Endometrial microvascular endothelial cells (primary cell): ENCODE data around the gene BAZ2B. TPM values are rescaled to one million over a fixed set of nuclear protein-coding genes. Genes with fewer than 3 reads are reported as not detected.

Experiments used
- in situ Hi-C: cut with HindIII; loops from 2 replicates; pipeline ENCODE4 v1.10.0; 2017; ENCODE audit warnings: low sequenced_read_pairs, low pct_unique_long_range_greater_than_20kb; ENCODE audit errors: inconsistent ontology term
- total RNA-seq: library from RNA; depleted of rRNA; stranded (reverse); fragments of >200 nt; gene quantifications from one replicate; pipeline ENCODE4 v1.2.3, GENCODE V29; 2015; ENCODE audit errors: inconsistent ontology term

Gene BAZ2B
- total RNA-seq, 1 donor from 2014 or later = 18.6 TPM

DNA sequence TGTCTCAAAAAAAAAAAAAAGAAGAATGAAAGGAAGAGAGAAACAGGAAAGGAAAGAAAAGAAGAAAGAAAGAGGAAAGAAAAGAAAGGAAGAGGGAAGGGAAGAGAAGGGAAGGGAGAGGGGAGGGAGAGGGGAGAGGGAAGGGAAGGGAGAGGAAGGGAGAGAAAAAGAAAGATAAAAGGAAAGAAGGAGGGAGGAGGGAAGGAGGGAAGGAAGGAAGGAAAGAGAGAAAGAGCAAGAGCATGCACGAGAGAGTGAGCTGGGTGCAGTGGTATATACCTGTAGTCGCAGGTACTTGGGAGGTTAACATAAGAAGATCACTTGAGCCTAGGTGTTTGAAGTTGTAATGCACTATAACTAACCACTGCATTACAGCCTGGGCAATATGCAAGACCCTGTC lies 6.6 kb upstream of the BAZ2B start:
- in situ Hi-C loops = loop anchor here (25.0 kb wide), 1 partner anchor 89 kb away; the partner anchor contains the start of gene MARCHF7

GRCh38 chr2:159620796-159621195 lies 4.4 kb upstream of the BAZ2B start:
- in situ Hi-C loops = loop anchor here (25.0 kb wide), 1 partner anchor 92 kb away; the partner anchor contains the start of gene MARCHF7

DNA sequence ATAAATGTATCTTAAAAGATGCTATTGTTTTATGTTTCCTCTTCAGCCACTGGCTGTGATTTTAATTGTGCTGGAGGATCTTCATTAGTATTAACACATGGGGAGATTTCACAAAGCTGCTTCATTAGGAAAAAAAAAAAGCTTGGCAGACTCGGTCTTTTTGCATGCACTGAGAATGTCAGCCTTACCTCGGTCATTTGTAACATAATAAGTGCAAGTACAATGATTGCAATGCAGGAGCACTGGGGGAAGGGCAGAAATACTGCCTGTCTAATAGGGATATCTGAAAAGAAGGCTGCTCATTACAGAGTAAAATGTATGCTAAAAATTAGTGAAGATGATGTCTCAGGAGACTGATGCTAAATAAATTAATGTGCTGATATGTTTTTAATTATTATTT lies 1.3 kb upstream of the BAZ2B start:
- in situ Hi-C loops = loop anchor here (25.0 kb wide), 1 partner anchor 95 kb away; the partner anchor contains the start of gene MARCHF7

DNA sequence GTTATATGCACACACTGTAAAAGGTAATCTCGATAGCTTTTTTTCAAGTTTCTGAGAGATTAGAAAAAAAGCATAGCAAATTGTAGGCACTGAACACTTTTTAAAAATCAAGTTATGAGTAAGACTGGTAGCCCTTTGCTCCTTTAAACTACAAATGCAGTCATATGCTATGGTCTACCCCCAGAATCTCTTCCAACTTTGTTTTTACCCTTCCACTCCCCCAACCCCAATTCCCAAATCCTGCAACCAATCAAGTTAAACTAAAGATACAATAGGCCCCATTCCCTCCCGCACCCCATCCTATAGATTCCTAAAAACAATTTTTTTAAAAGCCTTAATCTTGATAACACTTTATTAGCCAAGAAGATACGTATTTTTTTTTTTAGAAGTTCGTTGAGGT lies 752 bp upstream of the BAZ2B start:
- in situ Hi-C loops = loop anchor here (25.0 kb wide), 1 partner anchor 95 kb away; the partner anchor contains the start of gene MARCHF7

DNA sequence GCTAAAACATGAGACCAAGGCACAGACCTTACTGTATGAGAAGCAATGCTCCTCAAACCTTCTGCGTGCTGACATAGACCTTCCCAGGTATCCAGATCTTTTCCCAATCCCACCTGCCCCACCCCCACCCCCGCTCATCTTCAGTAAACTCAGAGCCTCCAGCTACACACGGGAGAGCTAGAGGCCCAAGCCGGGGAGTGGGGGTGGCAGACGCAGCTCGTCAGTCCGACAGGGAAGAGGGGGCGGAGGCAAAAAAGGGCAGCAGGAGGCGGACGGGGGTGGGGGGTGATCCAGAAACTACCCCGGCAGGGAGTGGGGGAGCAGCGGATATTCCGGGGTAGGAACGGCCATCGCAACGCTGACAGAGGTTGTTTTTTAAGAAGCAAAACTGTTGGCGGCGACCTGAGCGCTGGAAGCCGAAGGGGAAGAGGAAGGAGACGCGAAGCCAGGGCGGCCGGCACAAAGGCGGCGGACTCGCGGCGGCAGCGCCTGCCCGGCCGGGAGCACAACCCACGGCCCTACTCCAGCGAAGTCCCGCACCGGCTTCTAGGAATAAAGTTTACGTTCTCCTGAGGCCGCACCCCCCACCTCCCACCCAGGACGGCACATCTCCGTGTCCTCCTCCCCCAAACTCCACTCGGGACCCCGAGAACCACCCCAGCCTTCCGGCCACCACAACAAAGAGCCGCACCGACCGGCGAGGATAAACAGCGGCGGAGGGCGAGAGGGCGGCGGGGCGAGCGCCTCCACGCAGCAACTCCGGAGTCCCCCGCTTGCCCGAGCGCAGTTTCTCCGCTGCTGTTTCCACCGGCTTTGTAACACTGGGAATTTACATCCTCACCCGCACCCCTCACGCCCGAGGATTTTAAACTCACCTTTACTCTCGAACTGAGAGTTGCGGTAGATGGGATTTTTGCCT lies 722 bp downstream of the BAZ2B start:
- in situ Hi-C loops = loop anchor here (25.0 kb wide), 1 partner anchor 97 kb away; the partner anchor contains the start of gene MARCHF7

DNA sequence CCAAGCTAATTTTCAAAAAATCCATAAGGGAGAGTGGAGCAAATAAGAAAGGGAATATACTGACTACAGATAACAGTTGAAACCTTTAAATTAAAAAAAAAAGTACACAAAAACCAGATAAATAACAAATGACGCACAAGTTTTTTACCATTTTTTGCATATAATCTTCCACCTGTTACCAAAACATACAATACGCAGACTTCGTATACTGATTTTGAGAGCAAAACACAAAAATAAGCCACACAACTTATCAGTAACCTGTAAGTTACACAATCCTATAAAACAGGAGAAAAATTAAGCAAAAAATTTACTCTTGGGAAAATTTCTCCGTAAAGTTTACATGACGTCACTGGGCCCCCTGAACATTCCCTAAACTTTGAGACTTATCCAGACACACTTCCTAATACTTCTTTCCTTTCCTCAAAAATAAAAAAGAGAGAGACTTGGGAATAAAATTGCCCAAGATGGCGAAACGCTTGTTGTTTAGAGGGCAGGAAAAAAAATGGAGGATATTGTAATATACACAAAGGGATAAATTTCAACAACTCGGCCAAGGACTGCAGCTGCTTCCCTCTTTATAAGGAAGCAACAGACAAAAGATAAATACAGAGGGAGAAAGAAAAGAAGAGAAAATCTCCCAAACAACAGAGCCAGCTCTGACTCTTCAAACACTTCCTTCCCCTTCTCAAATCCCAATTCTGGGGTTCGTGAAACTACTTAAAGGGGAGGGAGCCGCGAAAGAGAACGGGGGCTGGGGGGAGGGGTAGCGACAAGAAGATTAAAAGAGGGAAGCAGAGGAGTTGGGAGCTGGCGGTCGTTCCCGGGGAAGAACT lies 1.6 kb downstream of the BAZ2B start:
- in situ Hi-C loops = loop anchor here (25.0 kb wide), 1 partner anchor 98 kb away; the partner anchor contains the start of gene MARCHF7

- in situ Hi-C loops = loop anchor here (25.0 kb wide), 1 partner anchor 99 kb away; the partner anchor contains the start of gene MARCHF7
These were observed 2.6 kb downstream of the BAZ2B start for GRCh38 chr2:159613651-159614285.

- in situ Hi-C loops = loop anchor here (25.0 kb wide), 1 partner anchor 99 kb away; the partner anchor contains the start of gene MARCHF7
These were observed 3.3 kb downstream of the BAZ2B start for GRCh38 chr2:159613091-159613490.

GRCh38 chr2:159612255-159612901 lies 4.0 kb downstream of the BAZ2B start:
- in situ Hi-C loops = loop anchor here (25.0 kb wide), 1 partner anchor 100 kb away; the partner anchor contains the start of gene MARCHF7

GRCh38 chr2:159609811-159610549 lies 6.4 kb downstream of the BAZ2B start:
- in situ Hi-C loops = loop anchor here (25.0 kb wide), 1 partner anchor 102 kb away; the partner anchor contains the start of gene MARCHF7

DNA sequence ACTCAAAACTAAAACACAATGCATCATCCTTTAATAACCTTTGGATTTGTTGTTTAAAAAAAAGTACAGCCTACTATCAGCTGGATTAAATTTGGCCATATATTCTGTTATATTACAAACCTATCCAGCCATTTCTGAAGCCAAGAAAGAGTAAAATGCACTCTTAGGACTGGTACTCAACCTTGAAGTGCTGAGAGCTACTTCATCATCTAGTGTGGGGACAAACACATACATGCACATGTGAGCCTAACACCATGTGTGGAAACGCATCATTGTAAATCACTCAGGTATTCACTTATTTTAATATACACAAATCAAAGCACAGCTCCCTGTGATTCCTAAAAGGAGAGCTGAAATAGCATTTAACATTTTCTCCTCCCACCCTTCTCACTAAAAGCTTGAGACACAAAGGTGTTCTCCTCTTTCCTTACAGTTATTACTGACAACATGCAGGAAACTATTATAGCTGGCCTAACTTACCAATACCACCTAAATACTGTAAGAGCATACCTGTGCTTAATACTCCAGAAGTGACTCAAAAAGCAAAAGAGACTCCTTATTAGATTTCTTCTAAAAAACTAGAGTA lies 7.5 kb downstream of the BAZ2B start:
- in situ Hi-C loops = loop anchor here (25.0 kb wide), 1 partner anchor 103 kb away; the partner anchor contains the start of gene MARCHF7

- in situ Hi-C loops = loop anchor here (25.0 kb wide), 1 partner anchor 104 kb away; the partner anchor contains the start of gene MARCHF7
These were observed 8.2 kb downstream of the BAZ2B start for GRCh38 chr2:159608108-159608507.

- in situ Hi-C loops = loop anchor here (25.0 kb wide), 1 partner anchor 106 kb away; the partner anchor contains the start of gene MARCHF7
These were observed 10.1 kb downstream of the BAZ2B start for GRCh38 chr2:159606287-159606686.

DNA sequence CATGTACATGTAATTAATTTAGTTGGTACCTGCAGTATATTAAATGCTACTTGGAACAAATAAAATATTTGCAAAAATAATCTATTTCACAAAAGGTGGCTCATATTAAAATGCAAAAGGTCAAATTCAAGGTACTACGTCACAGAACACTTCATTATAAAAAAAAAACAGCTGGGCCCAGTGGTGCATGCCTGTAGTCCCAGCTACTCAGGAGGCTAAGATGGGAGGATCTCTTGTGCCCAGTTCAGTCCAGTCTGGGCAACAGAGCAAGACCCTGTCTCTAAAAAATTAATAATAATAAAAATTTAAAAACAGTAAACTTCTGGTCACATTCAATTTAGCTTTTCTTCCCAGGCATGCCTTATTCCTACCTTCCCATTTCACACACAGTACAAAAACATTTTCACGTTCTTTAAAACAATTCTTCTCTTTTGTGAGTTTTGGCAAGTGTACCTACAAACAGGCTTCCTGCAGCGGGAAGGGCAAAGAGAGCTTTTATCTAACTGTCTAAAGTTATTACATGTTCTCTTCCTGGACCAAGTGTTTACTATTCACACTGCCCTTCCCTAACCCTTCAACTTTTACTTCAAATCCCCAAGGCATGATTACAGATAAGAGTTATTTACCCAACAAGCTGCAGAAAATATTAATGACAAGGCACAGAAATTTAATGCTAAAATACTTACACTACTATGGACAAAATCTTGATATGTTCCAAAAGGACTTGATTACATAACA lies 10.7 kb downstream of the BAZ2B start:
- in situ Hi-C loops = loop anchor here (25.0 kb wide), 1 partner anchor 107 kb away; the partner anchor contains the start of gene MARCHF7

GRCh38 chr2:159604159-159604558 lies 12.2 kb downstream of the BAZ2B start:
- in situ Hi-C loops = loop anchor here (25.0 kb wide), 1 partner anchor 108 kb away; the partner anchor contains the start of gene MARCHF7

DNA sequence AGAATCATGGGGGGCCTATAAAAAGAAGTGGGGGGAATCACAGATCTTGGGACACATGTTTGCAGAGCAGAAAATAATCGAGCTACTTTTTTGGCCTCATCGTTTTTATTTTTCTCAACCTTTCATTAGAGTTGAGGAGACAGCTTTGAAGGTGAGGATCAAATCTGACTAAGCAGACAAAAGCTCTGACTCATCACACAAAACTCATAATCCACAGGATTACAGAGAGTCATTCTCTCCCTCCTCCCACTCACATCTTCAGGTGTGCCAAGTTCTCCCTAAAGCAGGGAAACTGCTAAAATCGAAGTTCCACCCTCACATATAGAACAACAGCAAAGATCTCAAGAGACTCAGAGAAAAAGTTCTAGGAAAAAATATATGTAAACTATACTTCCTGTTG lies 15.6 kb downstream of the BAZ2B start:
- in situ Hi-C loops = loop anchor here (25.0 kb wide), 1 partner anchor 112 kb away; the partner anchor contains the start of gene MARCHF7
